ENCODE measurements around the gene TMEM150A.
"Not testable (repeated sequence)": the region's sequence is repeated elsewhere in the genome, so short reads cannot be mapped to it uniquely, and the experiment has no call there.

TMEM150A gene

DNA sequence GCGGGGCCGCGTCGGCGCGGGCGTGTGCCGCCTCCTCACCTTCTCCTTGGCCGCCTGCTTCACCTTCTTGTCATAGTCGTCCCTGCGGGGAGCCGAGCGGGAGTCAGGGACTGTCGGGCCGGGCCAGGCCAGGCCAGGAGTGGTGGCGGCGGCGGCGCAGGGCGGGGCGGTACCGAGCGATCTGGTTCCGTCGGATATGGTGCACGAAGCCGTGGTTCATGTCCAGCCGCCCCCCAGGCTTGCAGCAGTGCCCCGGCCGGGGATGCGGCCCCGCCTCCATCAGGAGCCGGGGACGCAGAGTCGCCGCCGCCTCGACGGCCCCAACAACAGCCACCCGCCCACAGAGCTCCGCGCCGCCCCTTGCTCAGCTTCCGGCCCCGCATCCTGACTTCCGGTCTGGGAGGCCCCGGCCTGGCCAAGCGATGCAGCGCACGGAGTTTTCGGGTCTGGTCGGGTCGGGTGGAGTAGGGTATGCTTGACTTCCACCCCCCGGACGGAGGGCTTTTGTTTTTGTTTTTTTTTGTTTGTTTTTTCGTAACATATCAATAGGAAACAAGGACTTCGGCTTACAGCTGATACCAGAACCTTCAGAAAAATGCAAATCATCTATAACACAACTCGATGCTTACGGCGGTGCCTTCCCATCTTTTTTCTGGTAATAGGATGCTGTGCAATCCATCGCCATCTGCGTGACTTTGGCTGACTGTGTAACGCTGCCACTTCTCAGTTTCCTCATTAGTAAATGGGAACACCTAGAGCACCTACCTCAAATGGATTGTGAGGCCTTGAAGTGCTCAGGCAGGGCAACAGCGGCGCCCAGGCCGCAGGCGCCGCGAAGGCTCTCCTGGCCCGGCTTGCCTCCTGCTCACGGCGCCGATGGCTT is 9.4 kb upstream of the TMEM150A start, which contains the start of gene C2orf68:
Gene C2orf68, minus strand, starts transcription at position 362 of the 883 bp plus-strand sequence. Its CDS starts 82 bp downstream, at position 280.
- peak; percentile 84 for DNase-seq (ENCODE audit: low spot score)

DNA sequence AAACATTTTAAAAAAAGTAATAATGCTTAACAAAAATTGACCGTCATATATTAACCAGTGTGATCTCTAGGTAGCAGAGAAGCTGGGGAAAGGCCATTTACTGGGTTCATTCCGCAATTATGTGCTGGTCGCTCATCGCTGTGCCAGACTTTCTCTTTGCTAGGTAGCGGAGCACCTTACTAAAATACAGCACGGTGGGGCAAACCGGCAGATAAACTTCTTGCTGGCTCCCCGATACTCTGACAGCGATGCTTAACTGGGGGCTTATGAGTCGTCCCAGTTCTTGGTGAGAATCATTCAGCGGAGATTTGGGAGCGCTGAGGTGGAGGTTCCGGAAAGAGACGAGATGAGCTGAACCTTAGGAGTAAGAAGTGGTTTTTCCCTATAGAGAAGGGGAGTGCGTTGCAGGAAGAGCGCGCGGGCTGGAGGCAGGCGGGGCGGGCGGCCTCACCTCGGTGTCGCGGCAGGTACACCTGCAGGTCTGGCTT is 8.8 kb upstream of the TMEM150A start:
- DNase-seq (ENCODE audit: low spot score): no peak

DNA sequence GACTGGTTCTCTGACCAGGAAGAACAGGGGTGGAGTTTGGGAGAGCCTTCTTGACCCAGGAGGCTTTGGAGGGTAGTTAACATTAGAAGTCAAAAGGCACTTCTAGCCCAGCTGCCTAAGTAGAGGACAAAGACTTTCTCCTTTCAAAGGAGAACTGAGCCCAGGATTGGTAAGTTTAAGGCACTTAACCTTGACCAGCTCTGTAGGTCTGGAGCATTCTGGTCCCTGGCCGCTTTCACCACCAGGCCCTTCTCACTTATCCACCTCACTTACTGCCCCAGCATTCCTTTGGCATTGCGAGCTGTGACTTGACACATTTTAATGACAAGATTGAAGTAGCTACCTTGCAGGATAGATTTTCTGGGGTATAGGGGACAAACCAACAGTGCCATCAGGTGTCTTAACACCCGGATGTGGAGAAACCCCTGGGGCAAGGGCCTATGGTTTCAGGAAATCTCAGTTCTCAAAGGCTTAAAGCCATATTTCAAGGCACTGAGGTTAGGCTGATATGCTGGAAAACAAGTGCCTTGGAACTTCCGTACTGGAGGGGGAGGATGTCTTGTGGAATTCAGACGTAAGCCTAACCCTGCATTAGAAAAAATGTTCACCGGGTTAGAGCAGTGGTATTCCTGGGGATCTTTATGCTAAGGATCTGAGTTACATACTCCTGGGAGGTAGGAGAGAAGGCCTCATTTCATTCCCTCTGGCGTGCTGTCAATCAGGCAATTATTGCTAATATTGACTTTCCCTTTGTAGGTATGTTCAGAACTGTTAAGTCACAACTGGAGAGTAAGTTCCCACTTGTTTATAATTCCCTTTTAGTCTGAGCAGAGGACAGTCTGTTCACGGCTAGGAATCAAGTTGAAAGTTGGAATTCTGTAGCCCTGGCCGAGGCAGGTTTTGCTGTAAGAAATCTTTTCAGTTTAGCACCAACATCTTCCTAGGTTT is 5.0 kb upstream of the TMEM150A start:
- no peak for DNase-seq (ENCODE audit: low spot score)

DNA sequence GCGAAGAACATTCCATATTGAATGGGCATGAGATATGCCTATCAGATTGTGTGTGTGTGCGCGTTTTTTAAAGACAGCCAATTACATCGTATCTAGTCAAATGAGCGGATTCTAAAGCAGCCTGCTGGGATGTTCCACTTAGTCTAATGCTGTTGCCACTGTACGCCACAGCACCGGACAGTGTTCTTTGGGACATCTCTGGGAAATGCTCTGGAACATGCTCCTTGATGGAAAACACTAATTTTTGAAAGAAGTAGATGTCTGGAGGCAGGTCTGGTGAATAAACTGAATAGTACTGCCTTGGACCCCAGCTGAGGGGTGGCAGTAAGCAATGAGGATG is 3.6 kb upstream of the TMEM150A start:
- no peak for DNase-seq (ENCODE audit: low spot score)

DNA sequence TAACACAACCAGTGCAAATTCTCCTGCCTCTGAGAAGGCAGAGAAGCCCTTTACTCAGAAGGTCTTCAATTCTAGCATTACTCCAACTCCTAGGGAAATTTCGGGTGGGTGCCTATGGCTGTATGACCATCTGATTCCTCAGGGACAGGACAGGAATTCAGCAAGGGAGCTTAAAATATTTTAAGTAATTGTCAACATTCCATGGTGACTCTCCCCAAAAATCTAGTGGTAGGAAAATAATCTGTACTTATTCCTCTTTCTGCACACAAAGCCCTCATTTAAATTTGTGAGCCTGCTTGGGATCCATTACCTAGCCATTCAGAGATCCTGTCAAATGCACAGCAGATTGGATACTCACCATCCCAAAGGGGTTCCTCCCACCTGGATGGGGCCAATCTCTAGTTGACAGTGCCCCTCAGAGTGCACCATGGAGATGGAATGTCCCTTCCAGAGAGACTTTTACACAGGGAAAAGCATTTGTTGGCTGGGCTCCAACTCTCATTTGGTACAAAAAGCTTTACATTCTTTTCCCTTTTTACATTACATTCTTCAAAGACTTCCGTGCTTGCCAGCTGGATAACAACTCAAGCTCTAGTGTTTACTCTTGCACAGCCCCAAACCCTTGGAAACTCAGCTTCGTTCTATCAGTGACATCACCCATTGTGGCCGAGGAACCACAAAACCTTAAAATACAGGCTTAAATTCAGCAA is 3.1 kb upstream of the TMEM150A start:
- no peak for DNase-seq (ENCODE audit: low spot score)

DNA sequence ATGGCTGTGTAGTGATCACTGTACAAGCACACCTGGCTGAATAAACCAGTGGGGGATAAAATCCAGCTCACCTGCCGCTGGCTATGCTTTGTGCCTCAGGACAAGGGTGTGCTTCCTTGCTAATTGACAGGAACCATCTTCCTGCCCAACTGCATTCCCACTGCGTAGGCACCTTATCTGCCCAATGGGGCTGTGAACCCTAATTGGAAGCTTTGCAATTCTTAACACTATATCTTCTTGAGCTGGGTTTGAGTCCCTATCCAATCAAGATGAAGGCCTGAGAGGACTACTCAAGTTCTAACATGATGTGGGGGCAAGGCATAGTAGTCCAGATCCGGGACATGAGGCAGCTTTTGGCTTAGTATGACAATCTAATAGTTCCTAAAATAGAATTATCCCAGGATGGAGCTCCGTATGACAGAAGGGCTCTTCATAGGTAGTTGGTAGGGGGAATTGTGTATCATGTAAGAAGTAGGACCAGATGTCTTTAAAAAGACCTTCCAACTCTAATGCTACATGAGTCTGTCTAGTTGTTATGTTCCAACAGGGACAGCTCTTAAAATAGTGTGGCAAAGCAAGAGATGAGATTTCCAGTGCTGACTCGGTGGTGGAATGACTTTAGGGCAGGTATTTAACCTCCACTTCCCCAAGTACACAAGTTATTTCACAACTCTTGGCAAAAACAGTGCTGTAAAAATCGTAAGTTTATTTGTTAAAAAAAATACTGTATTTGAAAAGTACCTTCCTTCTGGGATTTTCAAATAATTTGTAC is 2.3 kb upstream of the TMEM150A start:
- no peak for DNase-seq (ENCODE audit: low spot score)

DNA sequence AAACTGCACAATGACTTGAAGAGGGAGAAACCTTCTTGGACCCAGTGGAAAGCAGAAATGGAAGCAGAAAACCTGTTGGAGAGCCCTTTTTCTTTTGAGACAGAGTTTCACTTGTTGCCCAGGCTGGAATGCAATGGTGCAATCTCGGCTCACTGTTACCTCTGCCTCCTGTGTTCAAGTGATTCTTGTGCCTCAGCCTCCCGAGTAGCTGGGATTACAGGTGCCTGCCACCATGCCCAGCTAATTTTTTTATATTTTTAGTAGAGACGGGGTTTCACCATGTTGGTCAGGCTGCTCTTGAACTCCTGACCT is 1.6 kb upstream of the TMEM150A start:
- DNase-seq (ENCODE audit: low spot score): not testable (repeated sequence)

DNA sequence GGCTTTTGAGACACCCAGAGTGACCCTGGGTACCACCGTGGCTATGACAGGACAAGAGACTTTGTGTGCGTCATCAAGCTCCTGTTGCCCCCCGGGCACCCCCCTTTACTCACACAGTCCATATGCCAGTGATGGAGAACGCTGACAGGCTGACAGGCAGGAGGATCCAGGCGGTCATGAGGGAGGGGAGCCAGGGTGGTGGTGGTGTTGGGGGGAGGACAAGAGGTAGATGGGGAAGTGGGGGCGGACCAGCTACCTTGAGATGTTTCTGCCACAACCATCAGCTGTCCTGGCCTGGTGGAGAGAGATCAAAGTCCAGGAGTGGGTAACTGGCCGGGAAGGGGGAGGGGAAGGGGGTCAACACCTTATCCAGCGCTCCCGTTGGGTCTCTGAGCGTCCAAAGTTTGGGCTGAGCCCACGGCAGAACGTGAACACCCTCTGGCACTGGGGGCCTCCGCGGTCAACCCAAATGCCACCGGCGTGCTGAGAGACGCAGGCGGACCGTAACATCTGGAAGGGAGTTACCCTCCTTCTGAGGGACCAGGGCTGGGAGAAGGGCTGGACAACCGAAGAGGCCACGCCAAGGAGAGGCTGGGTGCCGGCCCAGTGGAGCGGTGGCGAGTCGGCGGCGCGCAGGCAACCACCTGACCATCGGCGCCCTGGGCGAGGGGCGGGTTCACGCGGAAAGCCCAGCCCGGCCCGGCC is 575 bp downstream of the TMEM150A start:
- no peak for DNase-seq (ENCODE audit: low spot score)

DNA sequence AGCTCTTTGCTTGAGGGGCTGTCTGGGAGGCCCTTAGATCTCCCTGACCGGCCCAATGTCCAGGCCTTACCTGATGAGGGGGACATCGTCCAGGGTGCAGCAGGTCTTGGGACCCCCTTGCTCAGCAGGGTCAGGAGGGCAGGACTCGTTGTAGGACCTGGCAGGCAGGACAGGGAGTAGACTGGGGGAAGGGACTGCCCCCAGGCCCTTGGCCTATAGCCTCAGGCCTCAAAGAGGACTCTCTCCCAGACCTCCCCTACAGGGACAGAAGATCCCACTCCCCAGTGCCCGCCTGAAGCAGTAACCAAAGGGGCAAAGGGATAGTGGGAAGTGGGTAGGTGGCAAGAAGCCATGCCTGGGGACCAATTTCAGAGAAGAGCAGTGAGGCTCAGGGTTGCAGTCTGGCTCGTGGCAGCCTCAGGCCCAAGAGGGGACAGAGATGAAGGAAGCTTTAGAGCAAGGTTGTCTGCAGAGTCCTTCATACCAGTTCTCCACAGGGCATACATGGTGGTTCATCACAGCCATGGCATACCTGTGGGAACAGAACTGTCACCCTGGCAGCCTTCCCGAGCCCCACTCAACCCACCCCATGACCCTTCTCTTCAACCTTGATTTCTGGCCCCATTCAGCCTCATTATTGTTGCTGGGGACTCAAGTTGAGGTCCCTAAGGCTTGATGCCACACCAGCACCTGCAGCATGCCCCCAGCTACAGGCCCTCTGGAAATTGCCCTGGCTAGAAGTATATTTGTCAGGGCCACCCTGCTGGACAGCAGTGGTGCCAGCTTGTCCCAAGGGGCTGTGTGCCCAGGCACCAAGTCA is 1.3 kb downstream of the TMEM150A start:
- DNase-seq (ENCODE audit: low spot score): no peak

DNA sequence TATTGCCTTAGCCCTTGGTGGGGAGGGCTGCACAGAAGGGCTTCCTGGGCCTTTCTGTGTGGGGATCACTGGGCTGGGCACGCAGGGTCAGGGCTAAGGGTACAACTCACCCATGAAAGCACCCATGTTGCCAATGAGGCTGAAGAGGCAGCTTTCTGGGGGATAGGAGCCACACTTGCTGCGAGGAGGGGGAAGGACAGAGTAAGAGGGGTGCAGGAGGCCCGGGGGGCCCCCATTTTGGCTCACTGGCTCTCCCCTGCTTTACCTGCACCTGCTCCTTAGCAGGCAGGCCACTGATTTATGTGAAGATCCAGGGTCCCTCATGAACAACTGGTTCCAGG is 2.3 kb downstream of the TMEM150A start:
- no peak for DNase-seq (ENCODE audit: low spot score)

DNA sequence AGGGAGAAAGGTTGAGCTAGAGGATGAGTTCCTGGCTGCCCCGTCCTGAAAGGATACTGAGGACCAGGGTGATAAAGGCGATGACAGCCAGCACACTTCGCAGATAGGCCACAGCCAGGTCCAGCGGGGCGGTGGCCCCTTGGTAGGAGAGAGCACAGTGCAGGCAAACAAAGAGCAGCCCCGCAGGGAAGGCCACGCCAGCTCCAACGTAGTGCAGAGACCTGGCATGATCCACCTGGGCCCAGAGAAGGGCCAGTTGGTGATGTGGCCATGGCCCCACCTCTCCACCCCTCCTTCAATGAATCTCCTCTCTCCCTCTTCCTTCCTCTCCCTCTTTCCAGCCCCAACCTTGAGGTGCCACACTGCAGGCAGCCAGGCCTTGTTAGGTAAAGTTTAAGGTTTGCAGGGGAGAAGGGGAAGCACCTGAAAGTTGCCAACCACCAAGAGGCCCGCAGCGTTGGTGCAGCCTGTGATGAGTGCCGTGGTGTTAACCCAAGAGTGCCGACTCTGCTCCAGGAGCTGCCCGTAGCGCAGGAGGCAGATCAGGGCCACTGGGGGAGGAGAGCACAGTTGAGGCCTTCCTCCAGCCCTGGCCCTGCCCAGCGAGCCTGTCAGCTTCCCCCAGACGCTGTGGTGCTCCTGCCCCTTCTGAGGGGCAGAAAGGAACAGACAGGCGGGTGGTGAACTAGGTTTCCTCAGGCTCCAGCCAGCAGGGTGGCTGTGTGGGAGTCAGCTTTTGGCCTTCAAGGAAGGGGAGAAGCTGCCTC is 2.8 kb downstream of the TMEM150A start:
- DNase-seq (ENCODE audit: low spot score): no peak

DNA sequence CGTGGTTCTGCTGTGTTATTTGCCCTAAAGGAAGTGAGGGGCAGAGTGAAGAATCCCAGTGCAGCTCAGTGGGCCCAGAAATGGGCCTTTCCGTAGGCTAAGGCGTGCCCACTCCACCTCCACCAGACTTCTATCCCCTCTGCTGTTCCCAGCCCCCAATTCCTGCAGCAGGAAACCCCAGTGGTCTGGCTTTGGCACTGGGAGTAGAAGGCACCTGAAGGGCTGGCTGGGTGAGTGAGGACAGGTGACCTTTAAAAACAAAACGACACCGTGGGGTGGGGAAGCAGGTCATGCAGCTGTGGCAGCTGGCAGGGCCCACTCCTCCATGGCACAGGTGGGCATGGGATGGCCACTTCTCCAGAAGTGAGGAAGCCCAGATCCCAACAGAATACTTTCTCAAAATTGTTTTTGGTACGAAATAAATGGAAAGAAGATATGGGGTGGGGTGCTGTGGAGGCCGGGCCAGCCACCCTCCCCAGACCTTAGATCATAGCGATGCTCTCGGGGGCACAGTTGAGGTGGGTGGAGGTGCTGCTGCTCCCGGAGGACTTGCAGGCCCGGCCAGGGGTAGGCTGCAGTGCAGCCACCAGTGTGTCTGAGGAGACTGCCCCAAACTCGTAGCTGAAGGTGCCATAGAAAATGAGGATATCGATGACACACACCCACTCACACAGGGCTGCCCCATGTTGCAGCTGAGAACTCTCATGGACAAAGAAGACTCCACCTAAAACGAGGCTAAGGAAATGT is 3.7 kb downstream of the TMEM150A start:
- no peak for DNase-seq (ENCODE audit: low spot score)

DNA sequence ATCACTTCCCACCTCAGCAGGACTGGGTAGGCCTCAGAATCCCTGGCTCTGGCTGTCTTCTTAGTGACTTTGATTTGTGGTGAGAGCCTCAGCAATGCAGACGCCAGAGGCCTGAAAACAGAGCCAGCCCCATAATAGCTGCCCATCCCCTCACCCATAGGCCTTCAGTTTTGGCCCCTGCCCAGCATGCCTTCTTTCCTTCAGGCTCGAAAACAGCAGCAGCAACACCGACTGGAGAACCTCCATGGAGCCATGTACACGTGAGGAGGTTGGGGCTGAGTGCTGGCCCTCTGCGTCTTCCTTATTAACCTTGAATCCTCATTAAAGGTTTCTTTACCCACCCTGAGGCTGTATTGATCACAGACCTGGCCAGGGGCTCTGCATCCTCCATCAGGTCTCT is 5.3 kb downstream of the TMEM150A start:
- no peak for DNase-seq (ENCODE audit: low spot score)

DNA sequence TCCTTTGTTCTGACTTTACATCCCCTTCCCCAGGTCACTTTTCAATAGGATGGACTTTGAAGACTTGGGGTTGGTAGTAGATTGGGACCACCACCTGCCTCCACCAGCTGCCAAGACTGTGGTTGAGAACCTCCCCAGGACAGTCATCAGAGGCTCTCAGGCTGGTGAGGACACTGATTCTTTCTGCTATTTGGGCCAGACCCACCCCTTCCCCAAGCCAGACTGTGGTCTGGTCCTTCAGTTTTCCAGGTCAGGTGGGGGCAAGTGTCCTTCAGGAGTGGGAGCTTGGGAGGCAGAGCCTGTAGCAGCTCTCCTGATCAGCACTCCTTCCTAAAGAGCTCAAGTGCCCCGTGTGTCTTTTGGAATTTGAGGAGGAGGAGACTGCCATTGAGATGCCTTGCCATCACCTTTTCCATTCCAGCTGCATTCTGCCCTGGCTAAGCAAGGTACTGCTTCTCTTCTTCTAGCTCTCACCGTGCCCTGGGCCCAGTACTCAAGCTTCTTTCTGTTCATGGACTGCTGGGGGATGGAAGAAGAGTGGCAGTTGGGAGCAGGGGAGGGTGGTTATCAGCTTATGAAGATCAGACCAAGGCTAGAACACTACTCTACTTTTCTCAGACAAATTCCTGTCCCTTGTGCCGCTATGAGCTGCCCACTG is 5.9 kb downstream of the TMEM150A start:
- DNase-seq (ENCODE audit: low spot score): no peak

DNA sequence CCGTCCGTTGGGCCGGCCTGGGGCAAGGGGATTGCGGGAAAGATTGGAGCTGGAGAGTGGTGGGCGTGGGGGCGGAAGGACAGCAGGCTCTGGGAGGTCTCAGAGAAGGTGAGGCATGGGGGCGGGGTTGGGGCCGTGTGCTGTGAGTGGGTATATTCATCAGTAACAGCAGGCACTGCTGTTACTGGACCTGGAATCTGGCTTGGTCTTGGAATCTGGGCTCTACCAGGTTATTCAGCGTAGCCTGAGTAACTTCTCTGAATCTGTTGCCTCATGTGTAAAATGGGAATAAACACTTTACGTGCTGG is 6.5 kb downstream of the TMEM150A start:
- DNase-seq (ENCODE audit: low spot score): no peak

DNA sequence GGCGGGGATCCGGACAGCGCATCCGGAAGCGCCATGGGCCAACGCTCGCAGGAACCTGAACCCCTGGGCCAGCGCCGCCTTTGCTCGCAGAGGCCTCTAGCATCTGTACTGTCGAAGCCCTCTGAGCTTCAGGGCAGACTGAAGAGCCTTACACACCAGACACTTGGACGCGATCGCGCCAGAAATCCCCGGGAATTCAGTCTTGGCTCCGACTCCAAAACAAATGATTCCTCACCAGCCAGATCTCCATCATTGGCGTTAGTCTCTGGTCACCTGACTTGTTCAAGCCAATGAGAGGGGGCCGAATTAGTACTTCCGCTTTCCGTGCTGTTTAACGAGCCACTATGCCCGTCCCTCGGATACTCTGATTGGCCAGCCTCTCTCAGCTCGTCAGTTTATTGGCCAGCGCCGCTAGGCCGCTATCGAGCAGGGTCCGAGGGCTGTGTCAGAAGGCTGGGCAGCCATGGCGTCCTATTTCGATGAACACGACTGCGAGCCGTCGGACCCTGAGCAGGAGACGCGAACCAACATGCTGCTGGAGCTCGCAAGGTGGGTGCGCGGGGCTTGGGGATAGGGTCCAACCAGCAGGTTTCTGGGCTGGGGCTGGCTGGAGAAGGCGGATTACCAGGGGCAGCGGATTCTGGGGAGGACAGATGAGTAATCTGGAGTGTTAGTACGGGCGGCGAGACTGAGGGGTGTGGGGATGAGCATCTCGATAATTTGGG is 7.0 kb downstream of the TMEM150A start, which contains the start of gene RNF181:
Gene RNF181, plus strand, starts transcription at position 445 of the 725 bp plus-strand sequence. Its CDS starts 19 bp downstream, at position 464.
- peak; percentile 98 for DNase-seq (ENCODE audit: low spot score)

DNA sequence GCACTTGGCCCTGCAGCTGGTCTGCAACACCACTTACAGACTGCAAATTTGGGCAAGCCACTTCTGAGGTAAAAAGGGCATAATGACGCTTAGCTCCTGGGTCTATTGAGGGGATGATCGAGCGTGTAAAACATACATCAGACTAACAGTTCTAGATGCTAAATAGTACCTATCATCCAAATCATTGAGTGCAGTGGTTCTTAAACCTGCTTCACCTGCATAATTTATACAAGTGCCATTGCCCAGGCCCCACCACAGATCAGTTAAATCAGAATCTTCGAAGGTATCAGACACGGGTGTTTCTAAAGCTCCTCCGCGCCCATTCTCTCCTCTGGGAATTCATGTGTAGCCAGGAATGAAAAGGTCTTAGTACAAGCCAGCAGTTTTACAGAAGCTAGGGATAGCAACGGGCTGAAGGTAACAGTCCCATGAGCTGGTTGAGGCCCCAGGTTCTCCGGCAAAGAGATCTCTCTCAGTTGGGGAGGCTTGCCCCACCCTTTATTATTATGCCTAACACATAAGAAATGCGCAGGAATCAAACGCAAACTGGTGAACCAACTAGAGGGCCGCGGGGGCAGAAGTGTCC is 7.7 kb downstream of the TMEM150A start:
- no peak for DNase-seq (ENCODE audit: low spot score)
